Right lobe of liver (tissue), 6 donors: ENCODE data around the gene LCE1E. TPM values are rescaled to one million over a fixed set of nuclear protein-coding genes. Genes with fewer than 3 reads are reported as not detected.
A peak's percentile ranks its signal among the peaks of the same experiment; 100 is the strongest.

Source experiments
- ATAC-seq, 4 donors: fragments of 200-7000 bp; cut with Tn5 transposase; one replicate each; pipeline ENCODE4 v1.9.1; 2020; ENCODE audit warnings: mild to moderate bottlenecking in 4 of 4, moderate library complexity in 4 of 4
- DNase-seq, 3 donors: peaks; one replicate each; pipeline ENCODE4 v3.0.0-alpha.2; 2020
- H3K27ac ChIP-seq, 3 donors: fragments of 200-600 bp; one replicate each; pipeline ENCODE4 v1.8.0; 2022
- H3K27me3 ChIP-seq, 2 donors: fragments of 200-600 bp; one replicate each; pipeline ENCODE4 v1.8.0; 2022
- H3K36me3 ChIP-seq, 4 donors: fragments of 200-600 bp; sonication (generic) in 1 of 4; one replicate each; pipeline versions ENCODE4 v1.5.1 to v1.8.0; 2017 to 2022; ENCODE audit warnings: control low read depth in 1 of 4
- H3K4me1 ChIP-seq, 4 donors: fragments of 200-600 bp; sonication (generic) in 1 of 4; one replicate each; pipeline versions ENCODE4 v1.5.1 to v1.8.0; 2017 to 2022; ENCODE audit warnings: control low read depth in 1 of 4
- H3K4me3 ChIP-seq, 3 donors: fragments of 200-600 bp; one replicate each; pipeline ENCODE4 v1.8.0; 2022
- H3K9me3 ChIP-seq, 4 donors: fragments of 200-600 bp; sonication (generic) in 1 of 4; one replicate each; pipeline versions ENCODE4 v1.5.1 to v1.8.0; 2017 to 2022; ENCODE audit warnings: control low read depth in 1 of 4
- POLR2A ChIP-seq: fragments of 450-650 bp; IDR thresholded peaks from one replicate; pipeline ENCODE4 v1.6.1; 2017; ENCODE audit warnings: antibody characterized with exemption, mild to moderate bottlenecking
- WGBS: methylation state at CpG from one replicate; pipeline ENCODE4 v1.1.6; 2018; ENCODE audit warnings: low coverage, low lambda C conversion rate; ENCODE audit not compliant: insufficient coverage; ENCODE audit errors: missing lambda C conversion rate; 5-methylcytosine and 5-hydroxymethylcytosine counted together
- intact Hi-C, 2 donors: fragments of 100-400 bp; cut with DNase I; formaldehyde crosslinking; loops; one replicate each; pipeline versions ENCODE4 v1.11.2 to v1.14.1; 2022
- total RNA-seq, 6 experiments: library from RNA; depleted of rRNA in 2 of 6; stranded (reverse); fragments of >200 nt in 2 of 6; fragmentation: NEBNext Ultra II Directional in 3 of 6; extraction: Animal tissue kit (Norgen Biotek cat#: 25700) in 3 of 6; gene quantifications; one replicate each; pipeline versions ENCODE4 v1.1.0 to v1.2.4, GENCODE V29; 2016 to 2023
- TF ChIP-seq, protein P1 (sequence below), 4 donors: fragments of 200-600 bp in 3 of 4; fragments of 450-650 bp in 1 of 4; IDR thresholded peaks; one replicate each; pipeline versions ENCODE4 v1.5.1 to v1.8.0; 2016 to 2022; ENCODE audit warnings: antibody characterized with exemption in 4 of 4, mild to moderate bottlenecking in 2 of 4
- donor health status: DM: no; HTN: yes; CAD: no.
- donor health status: DM: no; HTN: no; CAD: no.
- donor health status: DM: no; HTN: no; CAD: no.
- donor health status: DM: no; HTN: yes; CAD: no.
- donor health status: DM: no; HTN: yes; CAD: no.

Gene LCE1E
- total RNA-seq, 6 experiments from 2014 or later: not detected

DNA sequence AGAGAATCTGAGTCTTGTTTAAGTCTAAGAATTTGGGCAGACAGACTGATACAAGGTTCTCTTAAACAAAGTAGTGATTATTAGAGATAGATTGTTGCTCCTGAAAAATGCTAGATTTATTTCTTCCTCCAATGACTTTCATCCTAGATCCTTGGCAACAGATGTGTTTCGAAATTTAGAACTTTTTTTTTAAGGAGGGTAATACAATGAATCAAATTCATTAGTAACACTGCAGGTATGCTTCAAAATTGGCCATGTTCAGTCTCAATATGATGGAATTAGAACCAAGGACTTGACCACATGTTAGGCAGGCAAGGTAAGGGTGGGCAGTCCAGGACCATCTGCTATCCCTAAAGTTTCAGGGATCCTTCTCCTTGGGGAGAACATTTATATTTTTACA lies 15.6 kb upstream of the LCE1E start:
- Histone ChIP-seq H3K36me3 (no peaks in the 10 kb centered on the region), H3K4me1 (no peaks in the 10 kb centered on the region), H3K4me3 (no peak overlapping the region), H3K27ac (no peak overlapping the region), H3K9me3 (no peaks in the 10 kb centered on the region), H3K27me3 (no peaks in the 10 kb centered on the region)
- intact Hi-C loops: no loop called here
- ATAC-seq (no peak), DNase-seq (no peak)
- TF ChIP-seq, protein P1, sequence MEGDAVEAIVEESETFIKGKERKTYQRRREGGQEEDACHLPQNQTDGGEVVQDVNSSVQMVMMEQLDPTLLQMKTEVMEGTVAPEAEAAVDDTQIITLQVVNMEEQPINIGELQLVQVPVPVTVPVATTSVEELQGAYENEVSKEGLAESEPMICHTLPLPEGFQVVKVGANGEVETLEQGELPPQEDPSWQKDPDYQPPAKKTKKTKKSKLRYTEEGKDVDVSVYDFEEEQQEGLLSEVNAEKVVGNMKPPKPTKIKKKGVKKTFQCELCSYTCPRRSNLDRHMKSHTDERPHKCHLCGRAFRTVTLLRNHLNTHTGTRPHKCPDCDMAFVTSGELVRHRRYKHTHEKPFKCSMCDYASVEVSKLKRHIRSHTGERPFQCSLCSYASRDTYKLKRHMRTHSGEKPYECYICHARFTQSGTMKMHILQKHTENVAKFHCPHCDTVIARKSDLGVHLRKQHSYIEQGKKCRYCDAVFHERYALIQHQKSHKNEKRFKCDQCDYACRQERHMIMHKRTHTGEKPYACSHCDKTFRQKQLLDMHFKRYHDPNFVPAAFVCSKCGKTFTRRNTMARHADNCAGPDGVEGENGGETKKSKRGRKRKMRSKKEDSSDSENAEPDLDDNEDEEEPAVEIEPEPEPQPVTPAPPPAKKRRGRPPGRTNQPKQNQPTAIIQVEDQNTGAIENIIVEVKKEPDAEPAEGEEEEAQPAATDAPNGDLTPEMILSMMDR (IDR thresholded peaks at IDR 0.05): no peak
- no peak for TF ChIP-seq POLR2A
- WGBS: 36% methylated on average over 1 of the region's 1 CpG

DNA sequence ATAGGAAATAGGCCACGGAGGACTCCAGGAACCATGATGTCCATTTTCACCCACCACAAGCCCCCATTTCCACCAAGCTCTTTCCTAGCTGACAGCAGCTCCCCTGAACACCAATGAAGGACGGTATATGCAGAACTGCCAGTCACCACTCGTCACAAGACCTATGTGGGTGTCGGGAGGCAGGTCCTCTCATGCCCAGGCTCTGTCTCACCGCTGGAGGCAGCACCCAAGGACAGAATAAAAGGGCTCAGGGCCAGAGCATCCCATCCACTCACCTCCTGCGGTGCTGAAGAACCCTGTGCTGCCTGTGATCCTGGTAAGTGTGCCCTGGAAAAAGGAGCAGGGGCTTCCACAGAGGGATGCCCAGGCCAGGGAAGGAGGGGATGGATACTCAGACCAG lies 11.2 kb upstream of the LCE1E start, which contains the start of gene LCE1F:
Gene LCE1F (plus strand): TSS at position 266 of the 400 bp plus-strand sequence. CDS start 1,232 bp downstream, outside the sequence.
- TF ChIP-seq, protein P1 (IDR thresholded peaks at IDR 0.05): no peak
- TF ChIP-seq POLR2A: no peak
- H3K4me3 ChIP-seq: no peak within 1 kb of the TSS
- no peaks in the 10 kb centered on the region for H3K4me1 ChIP-seq

DNA sequence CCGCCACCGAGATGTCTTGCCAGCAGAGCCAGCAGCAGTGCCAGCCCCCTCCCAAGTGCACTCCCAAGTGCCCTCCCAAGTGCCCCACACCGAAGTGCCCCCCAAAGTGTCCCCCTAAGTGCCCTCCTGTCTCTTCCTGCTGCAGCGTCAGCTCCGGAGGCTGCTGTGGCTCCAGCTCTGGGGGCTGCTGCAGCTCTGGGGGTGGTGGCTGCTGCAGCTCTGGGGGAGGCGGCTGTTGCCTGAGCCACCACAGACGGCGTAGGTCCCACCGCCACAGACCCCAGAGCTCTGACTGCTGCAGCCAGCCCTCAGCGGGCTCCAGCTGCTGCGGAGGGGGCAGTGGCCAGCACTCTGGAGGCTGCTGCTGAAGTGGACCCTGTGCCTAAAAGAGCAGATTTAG lies 9.7 kb upstream of the LCE1E start:
- TF ChIP-seq POLR2A: no peak
- TF ChIP-seq, protein P1 (IDR thresholded peaks at IDR 0.05): no peak
- 39% methylated on average over 3 of the region's 11 CpGs for WGBS
- DNase-seq: no peak
- H3K27me3 ChIP-seq: no peaks in the 10 kb centered on the region
- no peaks in the 10 kb centered on the region for H3K9me3 ChIP-seq
- no peak overlapping the region for H3K27ac ChIP-seq
- H3K4me3 ChIP-seq: no peak overlapping the region
- H3K4me1 ChIP-seq: no peaks in the 10 kb centered on the region
- no peaks in the 10 kb centered on the region for H3K36me3 ChIP-seq
- no peak for ATAC-seq
- intact Hi-C loops: no loop called here

More for the DNA sequence above, 11.2 kb upstream of the LCE1E start, which contains the start of gene LCE1F:
- ATAC-seq: no peak
- no peaks in the 10 kb centered on the region for H3K27me3 ChIP-seq
- H3K27ac ChIP-seq: no peak within 1 kb of the TSS
- intact Hi-C loops: no loop called here
- no peaks in the 10 kb centered on the region for H3K9me3 ChIP-seq
- no peaks in the 10 kb centered on the region for H3K36me3 ChIP-seq
- WGBS: 42% methylated on average over 3 of the region's 6 CpGs
- DNase-seq: no peak

DNA sequence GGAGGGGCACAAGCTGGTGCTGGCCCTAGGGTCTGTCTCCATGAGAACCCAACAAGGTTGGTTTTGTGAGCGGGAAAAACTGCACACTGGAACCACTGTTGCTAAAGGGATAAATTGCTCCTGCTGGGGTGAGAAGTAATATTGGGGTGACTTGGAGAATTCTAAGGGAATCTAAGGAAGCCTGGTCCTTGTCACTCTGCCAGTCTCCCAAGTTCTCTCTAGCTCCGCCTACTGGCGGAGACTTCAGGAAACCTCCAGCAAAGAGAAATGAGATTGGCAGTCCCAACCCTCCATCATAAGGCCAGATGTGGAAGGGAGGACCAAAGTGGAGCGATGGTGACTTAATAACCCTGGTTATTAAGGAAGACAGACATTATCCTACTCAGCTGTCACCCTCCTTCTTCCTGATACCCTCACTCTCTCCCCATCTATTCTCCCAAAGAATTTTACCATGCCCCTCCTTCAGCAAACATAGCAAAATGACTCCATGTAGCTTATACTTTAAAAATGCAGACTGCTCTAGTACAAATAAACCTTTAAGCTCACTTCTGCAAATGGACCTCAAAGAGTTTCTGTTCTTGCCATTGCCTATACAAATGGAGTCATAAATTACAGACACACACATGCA lies 8.4 kb upstream of the LCE1E start:
- no peak for ATAC-seq
- no peak for DNase-seq
- intact Hi-C loops: no loop called here
- Histone ChIP-seq H3K9me3 (no peaks in the 10 kb centered on the region), H3K27me3 (no peaks in the 10 kb centered on the region), H3K36me3 (no peaks in the 10 kb centered on the region), H3K27ac (no peak overlapping the region), H3K4me1 (no peaks in the 10 kb centered on the region), H3K4me3 (no peak overlapping the region)
- TF ChIP-seq, protein P1 (IDR thresholded peaks at IDR 0.05): peak in 1 of 4 donors; percentile 13
- TF ChIP-seq POLR2A: no peak
- 17% methylated on average over 3 of the region's 4 CpGs for WGBS
